GM21737 (cell line): ENCODE measurements around the gene DNAJB13.

Source experiments
- ATAC-seq: cut with Tn5 transposase; IDR thresholded peaks from one replicate; pipeline ENCODE4 v1.9.1; 2021; ENCODE audit warnings: mild to moderate bottlenecking, moderate library complexity; ENCODE audit not compliant: unreplicated experiment

The DNAJB13 gene

GRCh38 chr11:73949912-73950311 lies 914 bp upstream of the DNAJB13 start:
- ATAC-seq: no peak

GRCh38 chr11:73951797-73952196 lies 971 bp downstream of the DNAJB13 start:
- ATAC-seq: no peak

- no peak for ATAC-seq
Observed at GRCh38 chr11:73956876-73957653, 6.2 kb downstream of the DNAJB13 start.

- no peak for ATAC-seq
Observed at GRCh38 chr11:73957654-73958361, 7.0 kb downstream of the DNAJB13 start.

- no peak for ATAC-seq
Observed at GRCh38 chr11:73958521-73959141, 7.8 kb downstream of the DNAJB13 start.

- no peak for ATAC-seq
Observed at GRCh38 chr11:73961321-73961720, 10.5 kb downstream of the DNAJB13 start.

GRCh38 chr11:73962101-73962705 lies 11.4 kb downstream of the DNAJB13 start:
- no peak for ATAC-seq

- no peak for ATAC-seq
Observed at GRCh38 chr11:73963861-73964260, 13.0 kb downstream of the DNAJB13 start.

- no peak for ATAC-seq
Observed at GRCh38 chr11:73965076-73965763, 14.4 kb downstream of the DNAJB13 start.

GRCh38 chr11:73965764-73966121 lies 14.9 kb downstream of the DNAJB13 start:
- no peak for ATAC-seq

- ATAC-seq: no peak
Observed at GRCh38 chr11:73968356-73968966, 17.6 kb downstream of the DNAJB13 start.

- ATAC-seq: no peak
Observed at GRCh38 chr11:73969091-73969490, 18.3 kb downstream of the DNAJB13 start.

GRCh38 chr11:73969991-73970800 lies 19.4 kb downstream of the DNAJB13 start:
- ATAC-seq: no peak

GRCh38 chr11:73971175-73971719 lies 20.4 kb downstream of the DNAJB13 start:
- ATAC-seq: no peak

- no peak for ATAC-seq
Observed at GRCh38 chr11:73972187-73972586, 21.4 kb downstream of the DNAJB13 start.

GRCh38 chr11:73972620-73973449 lies 22.0 kb downstream of the DNAJB13 start:
- ATAC-seq: no peak

- no peak for ATAC-seq
Observed at GRCh38 chr11:73974604-73975478, 24.0 kb downstream of the DNAJB13 start.

GRCh38 chr11:73975479-73975757 lies 24.6 kb downstream of the DNAJB13 start:
- ATAC-seq: no peak
